HCT116 (cell line): ENCODE results near the gene DHRSX. TPM values are rescaled to one million over a fixed set of nuclear protein-coding genes. Genes with fewer than 3 reads are reported as not detected.

Experiments
- ATAC-seq: fragments of 200-7000 bp; cut with Tn5 transposase; 2 replicates; pipeline ENCODE4 v1.9.1; 2020; ENCODE audit warnings: mild to moderate bottlenecking, moderate library complexity
- BruUV-seq: library from RNA; stranded (reverse); fragments of 400-500 nt; replicated peaks from 2 replicates; lab custom pipeline; 2021; lab: Mats Ljungman, UMichigan
- CTCF ChIA-PET: fragments of 300-600 bp; sonication (Branson Sonifier 250); formaldehyde crosslinking; loops from one replicate; lab custom pipeline; 2021; ENCODE audit warnings: antibody characterized with exemption; lab: Charles Lee
- POLR2A ChIA-PET: fragments of 300-600, 350-600 bp; sonication (Branson Sonifier 250); formaldehyde crosslinking; loops from one replicate; lab custom pipeline; 2021; ENCODE audit warnings: antibody characterized with exemption; lab: Charles Lee
- RAD21 ChIA-PET, 2 experiments: fragments of 300-600 bp; sonication (Branson Sonifier 250); formaldehyde crosslinking; loops; one replicate each; lab custom pipeline; 2023; ENCODE audit warnings: low total read pairs in 2 of 2; ENCODE audit not compliant: uncharacterized antibody in 2 of 2, unreplicated experiment in 2 of 2, low non-redundant PET in 1 of 2; lab: Charles Lee
- DNase-seq: peaks from one replicate; pipeline ENCODE4 v3.0.0-alpha.2; 2010; ENCODE audit warnings: low read depth, low spot score
- H2AFZ ChIP-seq: fragments of 200-600 bp; shearing (Covaris generic), sonication (generic); 2 replicates; pipeline ENCODE4 v1.6.1; 2017; ENCODE audit warnings: low read depth, mixed run types, mixed read lengths, antibody characterized with exemption, low read length; ENCODE audit not compliant: poor library complexity, severe bottlenecking
- H3K27ac ChIP-seq: 2 replicates; pipeline ENCODE4 v1.5.1; 2012; ENCODE audit warnings: low read depth, low read length
- H3K27me3 ChIP-seq: fragments of 200-600 bp; sonication (generic); 2 replicates; pipeline ENCODE4 v1.6.1; 2016; ENCODE audit warnings: mixed run types, low read length, mixed read lengths; ENCODE audit not compliant: insufficient read depth
- H3K36me3 ChIP-seq, 2 experiments: fragments of 200-500 bp in 1 of 2; fragments of 200-600 bp in 1 of 2; sonication (Bioruptor generic) in 1 of 2; sonication (generic) in 1 of 2; 2 replicates each; pipeline versions ENCODE4 v1.5.1 to v1.6.1; 2014 to 2016; ENCODE audit warnings: low read length in 2 of 2, inconsistent platforms in 1 of 2, mixed read lengths in 1 of 2, mixed run types in 1 of 2; ENCODE audit not compliant: insufficient read depth in 2 of 2, control insufficient read depth in 1 of 2
- H3K4me1 ChIP-seq, 2 experiments: fragments of 200-600 bp in 1 of 2; sonication (generic) in 1 of 2; 2 replicates each; pipeline versions ENCODE4 v1.5.1 to v1.6.1; 2012 to 2017; ENCODE audit warnings: low read length in 2 of 2, inconsistent platforms in 1 of 2, mild to moderate bottlenecking in 1 of 2, mixed read lengths in 1 of 2, mixed run types in 1 of 2, moderate library complexity in 1 of 2; ENCODE audit not compliant: insufficient read depth in 2 of 2, control insufficient read depth in 1 of 2
- H3K4me2 ChIP-seq: fragments of 200-600 bp; sonication (generic); 2 replicates; pipeline ENCODE4 v1.6.1; 2017; ENCODE audit warnings: mixed run types, low read length, mixed read lengths
- H3K4me3 ChIP-seq, 2 experiments: fragments of 200-600 bp in 1 of 2; sonication (generic) in 1 of 2; replicated peaks in 1 of 2; 2 replicates each; pipeline ENCODE4 v1.5.1; 2011 to 2016; ENCODE audit warnings: low read length in 2 of 2, control low read depth in 1 of 2, low read depth in 1 of 2, mild to moderate bottlenecking in 1 of 2, mixed read lengths in 1 of 2, mixed run types in 1 of 2
- H3K79me2 ChIP-seq: fragments of 200-600 bp; sonication (generic); 2 replicates; pipeline ENCODE4 v1.6.1; 2017; ENCODE audit warnings: mild to moderate bottlenecking, mixed run types, low read length, moderate library complexity, mixed read lengths; ENCODE audit not compliant: insufficient read depth
- H3K9ac ChIP-seq: fragments of 200-600 bp; sonication (generic); 2 replicates; pipeline ENCODE4 v1.6.1; 2016; ENCODE audit warnings: low read length, mixed read lengths
- H3K9me2 ChIP-seq: fragments of 200-600 bp; sonication (generic), shearing (Covaris generic); 2 replicates; pipeline ENCODE4 v1.6.1; 2017; ENCODE audit warnings: mixed run types, mild to moderate bottlenecking, moderate library complexity; ENCODE audit not compliant: insufficient read depth
- H3K9me3 ChIP-seq, 2 experiments: fragments of 200-500 bp in 1 of 2; fragments of 200-600 bp in 1 of 2; sonication (Bioruptor generic) in 1 of 2; sonication (generic) in 1 of 2; 2 replicates each; pipeline ENCODE4 v1.6.1; 2014 to 2017; ENCODE audit warnings: low read length in 2 of 2, mixed read lengths in 2 of 2, inconsistent platforms in 1 of 2, low read depth in 1 of 2, mild to moderate bottlenecking in 1 of 2, mixed run types in 1 of 2, moderate library complexity in 1 of 2; ENCODE audit not compliant: control insufficient read depth in 1 of 2, insufficient read depth in 1 of 2
- H4K20me1 ChIP-seq: fragments of 200-600 bp; sonication (generic), shearing (Covaris generic); 2 replicates; pipeline ENCODE4 v1.6.1; 2017; ENCODE audit warnings: mixed run types, mild to moderate bottlenecking, moderate library complexity; ENCODE audit not compliant: insufficient read depth
- ATF3 ChIP-seq: IDR thresholded peaks from 2 replicates; pipeline ENCODE4 v1.6.1; 2012
- EGR1 ChIP-seq: IDR thresholded peaks from 2 replicates; pipeline ENCODE4 v1.6.1; 2012; ENCODE audit warnings: low read depth
- ELF1 ChIP-seq: IDR thresholded peaks from 2 replicates; pipeline ENCODE4 v1.6.1; 2012; ENCODE audit warnings: low read depth, borderline replicate concordance
- EZH2phosphoT487 ChIP-seq: fragments of 200-600 bp; IDR thresholded peaks from 2 replicates; pipeline ENCODE4 v1.6.1; 2018; ENCODE audit warnings: antibody characterized with exemption, borderline replicate concordance
- MAX ChIP-seq: IDR thresholded peaks from 2 replicates; pipeline ENCODE4 v1.6.1; 2012
- POLR2A ChIP-seq: IDR thresholded peaks from 2 replicates; pipeline ENCODE4 v1.7.0; 2011; ENCODE audit warnings: borderline replicate concordance; ENCODE audit not compliant: insufficient read depth, insufficient read length; ENCODE audit errors: extremely low read depth
- POLR2AphosphoS5 ChIP-seq: IDR thresholded peaks from 2 replicates; pipeline ENCODE4 v1.6.1; 2011; ENCODE audit warnings: mild to moderate bottlenecking, low read depth, low read length, moderate library complexity
- SIN3A ChIP-seq: IDR thresholded peaks from 2 replicates; pipeline ENCODE4 v1.6.1; 2012; ENCODE audit warnings: low read depth
- YY1 ChIP-seq: IDR thresholded peaks from 2 replicates; pipeline ENCODE4 v1.6.1; 2011; ENCODE audit warnings: low read length, low read depth, moderate library complexity, mild to moderate bottlenecking; ENCODE audit not compliant: insufficient replicate concordance; ENCODE audit errors: extremely low read depth
- ZBTB33 ChIP-seq: IDR thresholded peaks from 2 replicates; pipeline ENCODE4 v1.6.1; 2011; ENCODE audit warnings: mild to moderate bottlenecking, low read length, moderate library complexity; ENCODE audit not compliant: insufficient replicate concordance; ENCODE audit errors: extremely low read depth
- intact Hi-C: fragments of 100-400 bp; cut with micrococcal nuclease; formaldehyde crosslinking; loops from 2 replicates; pipeline ENCODE4 v1.10.0; 2022
- total RNA-seq: library from RNA; stranded (reverse); gene quantifications from one replicate; pipeline ENCODE4 v1.2.1, GENCODE V29; 2021; ENCODE audit not compliant: unreplicated experiment

The DHRSX gene
- total RNA-seq, 1 experiment from 2014 or later: 11.9 TPM

GRCh38 chrX:2334237-2334636 lies 166.5 kb downstream of the DHRSX start:
- Histone ChIP-seq H3K36me3 (no peaks in the 10 kb centered on the region), H3K27ac (no peak overlapping the region), H3K4me3 (no peak overlapping the region), H3K9me2 (no peaks in the 10 kb centered on the region), H2AFZ (no peak overlapping the region), H4K20me1 (no peaks in the 10 kb centered on the region), H3K27me3 (no peaks in the 10 kb centered on the region), H3K4me1 (peaks cover 0 to 10% of the 10 kb centered on the region in 2 experiments; a peak in 2 of 4 replicates), H3K9me3 (no peaks in the 10 kb centered on the region), H3K9ac (no peak overlapping the region), H3K79me2 (no peaks in the 10 kb centered on the region), H3K4me2 (peak overlapping the region; percentile 40)
- CTCF ChIA-PET: no interaction called here
- BruUV-seq: no TSS peak
- POLR2A ChIA-PET: no interaction called here
- intact Hi-C loops: no loop called here
- no peak for DNase-seq
- TF ChIP-seq ZBTB33 (no peak), ELF1 (no peak), POLR2AphosphoS5 (no peak), POLR2A (no peak), YY1 (no peak), SIN3A (no peak), EGR1 (no peak), MAX (no peak), ATF3 (no peak), EZH2phosphoT487 (no peak)
- peak; percentile 63 for ATAC-seq
- RAD21 ChIA-PET: no interaction called here
